Measurements from ENCODE around the gene TVP23B.
"Not testable (repeated sequence)": the region's sequence is repeated elsewhere in the genome, so short reads cannot be mapped to it uniquely, and the experiment has no call there.

DNA sequence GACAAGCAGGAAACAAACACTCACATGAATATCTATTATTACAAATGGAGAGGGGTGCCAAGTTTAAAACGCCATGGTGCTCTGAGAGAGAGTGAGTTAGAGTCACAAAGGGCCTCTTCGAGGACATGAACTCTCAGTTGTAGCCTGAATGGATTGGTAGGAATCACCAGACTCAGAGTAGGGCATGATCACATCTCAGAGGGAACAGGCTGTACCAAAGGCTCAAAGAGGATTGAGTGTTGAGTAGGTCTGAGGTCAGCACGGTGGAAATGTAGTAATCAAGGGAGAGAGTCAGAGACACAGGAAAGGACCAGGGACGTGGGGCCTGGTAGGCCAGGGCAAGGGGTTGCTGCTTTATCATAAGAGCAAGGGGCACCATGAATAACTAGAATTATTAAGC lies 47.6 kb upstream of the TVP23B start:
- TF ChIP-seq, protein P1, sequence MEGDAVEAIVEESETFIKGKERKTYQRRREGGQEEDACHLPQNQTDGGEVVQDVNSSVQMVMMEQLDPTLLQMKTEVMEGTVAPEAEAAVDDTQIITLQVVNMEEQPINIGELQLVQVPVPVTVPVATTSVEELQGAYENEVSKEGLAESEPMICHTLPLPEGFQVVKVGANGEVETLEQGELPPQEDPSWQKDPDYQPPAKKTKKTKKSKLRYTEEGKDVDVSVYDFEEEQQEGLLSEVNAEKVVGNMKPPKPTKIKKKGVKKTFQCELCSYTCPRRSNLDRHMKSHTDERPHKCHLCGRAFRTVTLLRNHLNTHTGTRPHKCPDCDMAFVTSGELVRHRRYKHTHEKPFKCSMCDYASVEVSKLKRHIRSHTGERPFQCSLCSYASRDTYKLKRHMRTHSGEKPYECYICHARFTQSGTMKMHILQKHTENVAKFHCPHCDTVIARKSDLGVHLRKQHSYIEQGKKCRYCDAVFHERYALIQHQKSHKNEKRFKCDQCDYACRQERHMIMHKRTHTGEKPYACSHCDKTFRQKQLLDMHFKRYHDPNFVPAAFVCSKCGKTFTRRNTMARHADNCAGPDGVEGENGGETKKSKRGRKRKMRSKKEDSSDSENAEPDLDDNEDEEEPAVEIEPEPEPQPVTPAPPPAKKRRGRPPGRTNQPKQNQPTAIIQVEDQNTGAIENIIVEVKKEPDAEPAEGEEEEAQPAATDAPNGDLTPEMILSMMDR (IDR thresholded peaks at IDR 0.05) = not testable (repeated sequence)
- not testable (repeated sequence) for TF ChIP-seq YY1 (IDR thresholded peaks at IDR 0.05; ENCODE audit: low read depth); RCOR1 (IDR thresholded peaks at IDR 0.05; ENCODE audit: low read length); MEF2A (IDR thresholded peaks at IDR 0.05; ENCODE audit: borderline replicate concordance, low read depth); FOXJ3 (CRISPR knock-in tag; IDR thresholded peaks at IDR 0.05)
- TF ChIP-seq, protein P2, sequence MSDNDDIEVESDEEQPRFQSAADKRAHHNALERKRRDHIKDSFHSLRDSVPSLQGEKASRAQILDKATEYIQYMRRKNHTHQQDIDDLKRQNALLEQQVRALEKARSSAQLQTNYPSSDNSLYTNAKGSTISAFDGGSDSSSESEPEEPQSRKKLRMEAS (IDR thresholded peaks at IDR 0.05; ENCODE audit: low read depth) = not testable (repeated sequence)
- TF ChIP-seq, protein P3, sequence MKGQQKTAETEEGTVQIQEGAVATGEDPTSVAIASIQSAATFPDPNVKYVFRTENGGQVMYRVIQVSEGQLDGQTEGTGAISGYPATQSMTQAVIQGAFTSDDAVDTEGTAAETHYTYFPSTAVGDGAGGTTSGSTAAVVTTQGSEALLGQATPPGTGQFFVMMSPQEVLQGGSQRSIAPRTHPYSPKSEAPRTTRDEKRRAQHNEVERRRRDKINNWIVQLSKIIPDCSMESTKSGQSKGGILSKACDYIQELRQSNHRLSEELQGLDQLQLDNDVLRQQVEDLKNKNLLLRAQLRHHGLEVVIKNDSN (IDR thresholded peaks at IDR 0.05; ENCODE audit: borderline replicate concordance, low read depth) = not testable (repeated sequence)
- TF ChIP-seq, protein P4, sequence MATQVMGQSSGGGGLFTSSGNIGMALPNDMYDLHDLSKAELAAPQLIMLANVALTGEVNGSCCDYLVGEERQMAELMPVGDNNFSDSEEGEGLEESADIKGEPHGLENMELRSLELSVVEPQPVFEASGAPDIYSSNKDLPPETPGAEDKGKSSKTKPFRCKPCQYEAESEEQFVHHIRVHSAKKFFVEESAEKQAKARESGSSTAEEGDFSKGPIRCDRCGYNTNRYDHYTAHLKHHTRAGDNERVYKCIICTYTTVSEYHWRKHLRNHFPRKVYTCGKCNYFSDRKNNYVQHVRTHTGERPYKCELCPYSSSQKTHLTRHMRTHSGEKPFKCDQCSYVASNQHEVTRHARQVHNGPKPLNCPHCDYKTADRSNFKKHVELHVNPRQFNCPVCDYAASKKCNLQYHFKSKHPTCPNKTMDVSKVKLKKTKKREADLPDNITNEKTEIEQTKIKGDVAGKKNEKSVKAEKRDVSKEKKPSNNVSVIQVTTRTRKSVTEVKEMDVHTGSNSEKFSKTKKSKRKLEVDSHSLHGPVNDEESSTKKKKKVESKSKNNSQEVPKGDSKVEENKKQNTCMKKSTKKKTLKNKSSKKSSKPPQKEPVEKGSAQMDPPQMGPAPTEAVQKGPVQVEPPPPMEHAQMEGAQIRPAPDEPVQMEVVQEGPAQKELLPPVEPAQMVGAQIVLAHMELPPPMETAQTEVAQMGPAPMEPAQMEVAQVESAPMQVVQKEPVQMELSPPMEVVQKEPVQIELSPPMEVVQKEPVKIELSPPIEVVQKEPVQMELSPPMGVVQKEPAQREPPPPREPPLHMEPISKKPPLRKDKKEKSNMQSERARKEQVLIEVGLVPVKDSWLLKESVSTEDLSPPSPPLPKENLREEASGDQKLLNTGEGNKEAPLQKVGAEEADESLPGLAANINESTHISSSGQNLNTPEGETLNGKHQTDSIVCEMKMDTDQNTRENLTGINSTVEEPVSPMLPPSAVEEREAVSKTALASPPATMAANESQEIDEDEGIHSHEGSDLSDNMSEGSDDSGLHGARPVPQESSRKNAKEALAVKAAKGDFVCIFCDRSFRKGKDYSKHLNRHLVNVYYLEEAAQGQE (IDR thresholded peaks at IDR 0.05; ENCODE audit: low read depth, low read length) = not testable (repeated sequence)
- TF ChIP-seq, protein P5, sequence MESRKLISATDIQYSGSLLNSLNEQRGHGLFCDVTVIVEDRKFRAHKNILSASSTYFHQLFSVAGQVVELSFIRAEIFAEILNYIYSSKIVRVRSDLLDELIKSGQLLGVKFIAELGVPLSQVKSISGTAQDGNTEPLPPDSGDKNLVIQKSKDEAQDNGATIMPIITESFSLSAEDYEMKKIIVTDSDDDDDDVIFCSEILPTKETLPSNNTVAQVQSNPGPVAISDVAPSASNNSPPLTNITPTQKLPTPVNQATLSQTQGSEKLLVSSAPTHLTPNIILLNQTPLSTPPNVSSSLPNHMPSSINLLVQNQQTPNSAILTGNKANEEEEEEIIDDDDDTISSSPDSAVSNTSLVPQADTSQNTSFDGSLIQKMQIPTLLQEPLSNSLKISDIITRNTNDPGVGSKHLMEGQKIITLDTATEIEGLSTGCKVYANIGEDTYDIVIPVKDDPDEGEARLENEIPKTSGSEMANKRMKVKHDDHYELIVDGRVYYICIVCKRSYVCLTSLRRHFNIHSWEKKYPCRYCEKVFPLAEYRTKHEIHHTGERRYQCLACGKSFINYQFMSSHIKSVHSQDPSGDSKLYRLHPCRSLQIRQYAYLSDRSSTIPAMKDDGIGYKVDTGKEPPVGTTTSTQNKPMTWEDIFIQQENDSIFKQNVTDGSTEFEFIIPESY (IDR thresholded peaks at IDR 0.05; ENCODE audit: borderline replicate concordance, low read depth) = not testable (repeated sequence)
